Cardiac muscle cell (in vitro differentiated cells and primary cell): ENCODE results near the gene FBXW2. TPM values are rescaled to one million over a fixed set of nuclear protein-coding genes. Genes with fewer than 3 reads are reported as not detected.

Source experiments
- DNase-seq, 2 donors: peaks; one replicate each; pipeline versions ENCODE4 v3.0.0 to v3.0.0-alpha.2; 2010 to 2017; ENCODE audit warnings: low read depth in 1 of 2, low spot score in 1 of 2
- H3K27ac ChIP-seq: fragments of 200-600 bp; sonication (generic); 2 replicates; pipeline ENCODE4 v1.5.1; 2016
- H3K27me3 ChIP-seq: fragments of 200-600 bp; sonication (generic); 2 replicates; pipeline ENCODE4 v1.6.0; 2016; ENCODE audit warnings: control low read depth
- H3K36me3 ChIP-seq: fragments of 200-600 bp; sonication (generic); 2 replicates; pipeline ENCODE4 v1.5.1; 2016; ENCODE audit warnings: control low read depth
- H3K4me1 ChIP-seq: fragments of 200-600 bp; sonication (generic); 2 replicates; pipeline ENCODE4 v1.8.1; 2017; ENCODE audit warnings: low read depth, mild to moderate bottlenecking, mixed run types
- H3K4me3 ChIP-seq: fragments of 200-600 bp; sonication (generic); 2 replicates; pipeline ENCODE4 v1.5.1; 2016; ENCODE audit warnings: mild to moderate bottlenecking
- H3K9me3 ChIP-seq: fragments of 200-600 bp; sonication (generic); 2 replicates; pipeline ENCODE4 v1.5.1; 2017; ENCODE audit warnings: low read depth, mild to moderate bottlenecking, control low read depth
- CTCF ChIP-seq: IDR thresholded peaks from 2 replicates; pipeline ENCODE4 v1.5.1; 2012; ENCODE audit warnings: low read depth, mild to moderate bottlenecking, low read length
- polyA plus RNA-seq: library from polyadenylated mRNA; unstranded; fragments of >200 nt; fragmentation: Nextera tagmentation; extraction: Ambion mirVana; gene quantifications from 2 replicates; pipeline ENCODE4 v1.2.1, GENCODE V29; 2016
- total RNA-seq: library from RNA; depleted of rRNA; stranded (reverse); fragments of >200 nt; gene quantifications from 2 replicates; pipeline ENCODE4 v1.2.3, GENCODE V29; 2016

FBXW2 gene
- total and polyA plus RNA-seq, 2 experiments from 2014 or later = 36.5 to 45.5 TPM

- Histone ChIP-seq H3K4me3 (no peak overlapping the region), H3K36me3 (peaks cover 16% of the 10 kb centered on the region), H3K9me3 (no peaks in the 10 kb centered on the region), H3K4me1 (peaks cover 11% of the 10 kb centered on the region), H3K27ac (no peak overlapping the region), H3K27me3 (no peaks in the 10 kb centered on the region)
- TF ChIP-seq CTCF = no peak
- DNase-seq = no peak
Measured at GRCh38 chr9:120787933-120788332, 5.3 kb downstream of the FBXW2 start.

- H3K27me3 ChIP-seq = no peaks in the 10 kb centered on the region
- H3K36me3 ChIP-seq = peaks cover 16% of the 10 kb centered on the region
- no peak for TF ChIP-seq CTCF
- no peaks in the 10 kb centered on the region for H3K4me1 ChIP-seq
- H3K4me3 ChIP-seq = no peak overlapping the region
- no peaks in the 10 kb centered on the region for H3K9me3 ChIP-seq
- no peak overlapping the region for H3K27ac ChIP-seq
- peak in 1 of 2 donors; percentile 64 for DNase-seq
Measured at GRCh38 chr9:120783602-120784047, 9.6 kb downstream of the FBXW2 start.

- peaks cover 11% of the 10 kb centered on the region for H3K36me3 ChIP-seq
- TF ChIP-seq CTCF = no peak
- H3K27ac ChIP-seq = no peak overlapping the region
- no peaks in the 10 kb centered on the region for H3K4me1 ChIP-seq
- no peak overlapping the region for H3K4me3 ChIP-seq
- no peaks in the 10 kb centered on the region for H3K27me3 ChIP-seq
- no peaks in the 10 kb centered on the region for H3K9me3 ChIP-seq
- DNase-seq = no peak
Measured at GRCh38 chr9:120781236-120781635, 12.0 kb downstream of the FBXW2 start.

DNA sequence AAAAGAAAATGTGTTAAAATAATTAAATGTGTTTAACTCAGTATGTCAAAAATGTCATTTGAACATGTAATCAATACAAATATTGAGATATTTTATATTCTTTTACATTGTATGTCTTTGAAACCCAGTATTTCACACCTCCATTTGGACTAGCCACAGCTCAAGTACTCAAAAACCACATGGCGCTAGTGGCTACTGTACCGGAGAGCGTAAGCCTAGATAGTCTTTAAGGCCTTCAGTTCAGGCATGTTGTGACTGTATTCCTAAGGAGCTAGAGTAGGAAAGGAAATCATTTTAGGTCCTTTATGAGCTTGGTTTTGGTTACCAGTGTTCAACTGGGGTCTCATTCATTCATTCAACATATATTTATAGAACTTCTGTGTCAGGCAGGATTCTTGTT is 12.8 kb downstream of the FBXW2 start:
- DNase-seq = no peak
- Histone ChIP-seq H3K4me1 (no peaks in the 10 kb centered on the region), H3K27ac (no peak overlapping the region), H3K27me3 (no peaks in the 10 kb centered on the region), H3K9me3 (no peaks in the 10 kb centered on the region), H3K4me3 (no peak overlapping the region), H3K36me3 (peaks cover 16% of the 10 kb centered on the region)
- no peak for TF ChIP-seq CTCF

- no peak for DNase-seq
- Histone ChIP-seq H3K27ac (no peak overlapping the region), H3K36me3 (peaks cover 18% of the 10 kb centered on the region), H3K4me1 (no peaks in the 10 kb centered on the region), H3K9me3 (no peaks in the 10 kb centered on the region), H3K4me3 (no peak overlapping the region), H3K27me3 (no peaks in the 10 kb centered on the region)
- no peak for TF ChIP-seq CTCF
Measured at GRCh38 chr9:120779227-120779626, 14.0 kb downstream of the FBXW2 start.

DNA sequence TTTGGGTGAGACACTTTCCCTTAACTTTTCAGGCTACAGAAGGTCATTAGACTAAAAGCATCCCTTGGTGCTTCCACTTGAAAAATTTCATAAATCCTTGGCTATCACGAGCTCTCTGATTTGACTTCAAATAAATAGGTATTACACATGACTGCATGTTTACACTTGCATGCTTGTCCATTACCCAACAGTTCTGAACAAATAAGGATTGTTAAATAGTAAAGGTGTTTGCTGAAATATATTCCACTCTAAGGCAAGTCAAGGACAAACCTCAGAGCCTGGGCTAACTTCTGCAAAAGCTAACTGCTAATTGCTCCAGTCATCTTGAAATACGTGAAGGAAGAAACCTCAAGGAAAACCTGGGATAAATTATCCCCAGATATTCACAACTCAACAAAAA is 14.5 kb downstream of the FBXW2 start:
- no peaks in the 10 kb centered on the region for H3K4me1 ChIP-seq
- peak overlapping the region; percentile 39 for H3K27ac ChIP-seq
- no peak for TF ChIP-seq CTCF
- no peak overlapping the region for H3K4me3 ChIP-seq
- H3K27me3 ChIP-seq = no peaks in the 10 kb centered on the region
- H3K36me3 ChIP-seq = peaks cover 18% of the 10 kb centered on the region
- H3K9me3 ChIP-seq = no peaks in the 10 kb centered on the region
- DNase-seq = no peak
